ENCODE results near the gene PDK2.

DNA sequence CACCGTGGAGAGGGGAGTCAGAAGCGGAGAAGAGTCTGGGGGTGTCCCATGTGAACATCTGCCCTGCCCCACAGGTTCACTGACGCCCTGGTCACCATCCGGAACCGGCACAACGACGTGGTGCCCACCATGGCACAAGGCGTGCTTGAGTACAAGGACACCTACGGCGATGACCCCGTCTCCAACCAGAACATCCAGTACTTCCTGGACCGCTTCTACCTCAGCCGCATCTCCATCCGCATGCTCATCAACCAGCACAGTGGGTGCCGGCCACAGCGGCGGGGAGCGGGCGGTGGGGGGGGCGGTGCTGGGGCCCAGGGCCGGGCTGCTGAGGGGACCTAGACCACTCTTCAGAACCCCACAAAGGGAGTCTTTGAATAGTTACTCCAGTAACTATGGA, 10.7 kb downstream of the PDK2 start:
- TF ChIP-seq, protein P1, sequence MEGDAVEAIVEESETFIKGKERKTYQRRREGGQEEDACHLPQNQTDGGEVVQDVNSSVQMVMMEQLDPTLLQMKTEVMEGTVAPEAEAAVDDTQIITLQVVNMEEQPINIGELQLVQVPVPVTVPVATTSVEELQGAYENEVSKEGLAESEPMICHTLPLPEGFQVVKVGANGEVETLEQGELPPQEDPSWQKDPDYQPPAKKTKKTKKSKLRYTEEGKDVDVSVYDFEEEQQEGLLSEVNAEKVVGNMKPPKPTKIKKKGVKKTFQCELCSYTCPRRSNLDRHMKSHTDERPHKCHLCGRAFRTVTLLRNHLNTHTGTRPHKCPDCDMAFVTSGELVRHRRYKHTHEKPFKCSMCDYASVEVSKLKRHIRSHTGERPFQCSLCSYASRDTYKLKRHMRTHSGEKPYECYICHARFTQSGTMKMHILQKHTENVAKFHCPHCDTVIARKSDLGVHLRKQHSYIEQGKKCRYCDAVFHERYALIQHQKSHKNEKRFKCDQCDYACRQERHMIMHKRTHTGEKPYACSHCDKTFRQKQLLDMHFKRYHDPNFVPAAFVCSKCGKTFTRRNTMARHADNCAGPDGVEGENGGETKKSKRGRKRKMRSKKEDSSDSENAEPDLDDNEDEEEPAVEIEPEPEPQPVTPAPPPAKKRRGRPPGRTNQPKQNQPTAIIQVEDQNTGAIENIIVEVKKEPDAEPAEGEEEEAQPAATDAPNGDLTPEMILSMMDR (IDR thresholded peaks at IDR 0.05) = no peak
- no peak for TF ChIP-seq POLR2A (IDR thresholded peaks at IDR 0.05)
- TF ChIP-seq POLR2AphosphoS5 (IDR thresholded peaks at IDR 0.05) = no peak
